Activated T-cell treated with anti-CD3 and anti-CD28 coated beads, Interleukin-2, amount 50 U/mL, for 72 hours (primary cell): ENCODE data around the gene COL7A1. TPM values are rescaled to one million over a fixed set of nuclear protein-coding genes. Genes with fewer than 3 reads are reported as not detected.
"Not testable (repeated sequence)": the region's sequence is repeated elsewhere in the genome, so short reads cannot be mapped to it uniquely, and the experiment has no call there.

Experiments
- ATAC-seq, 2 donors: fragments of 150-1000 bp; cut with Tn5 transposase; replicated peaks in 1 of 2; 2 replicates each; pipeline ENCODE4 v1.10.0; 2021; ENCODE audit warnings: moderate library complexity in 2 of 2, mild to moderate bottlenecking in 1 of 2
- DNase-seq, 2 donors: peaks; one replicate each; pipeline ENCODE4 v3.0.0; 2021 to 2022; ENCODE audit warnings: mixed read lengths in 1 of 2
- H3K27ac Mint-ChIP-seq: one replicate; pipeline ENCODE4 v1.8.0; 2022; ENCODE audit warnings: mild to moderate bottlenecking, moderate library complexity, mixed read lengths
- H3K27me3 Mint-ChIP-seq: one replicate; pipeline ENCODE4 v1.8.0; 2022; ENCODE audit warnings: low read depth, mixed read lengths
- H3K36me3 Mint-ChIP-seq, 2 donors: one replicate each; pipeline ENCODE4 v1.8.0; 2022; ENCODE audit warnings: mixed read lengths in 2 of 2, mild to moderate bottlenecking in 1 of 2; ENCODE audit not compliant: insufficient read depth in 2 of 2
- H3K4me1 Mint-ChIP-seq: one replicate; pipeline ENCODE4 v1.8.0; 2022; ENCODE audit warnings: low read depth, mixed read lengths
- H3K4me3 Mint-ChIP-seq, 2 donors: one replicate each; pipeline ENCODE4 v1.8.0; 2022; ENCODE audit warnings: mild to moderate bottlenecking in 2 of 2, mixed read lengths in 2 of 2, moderate library complexity in 2 of 2
- H3K9me3 Mint-ChIP-seq, 2 donors: one replicate each; pipeline ENCODE4 v1.8.0; 2022; ENCODE audit warnings: mixed read lengths in 2 of 2
- total RNA-seq, 2 donors: library from RNA; stranded (reverse); gene quantifications; one replicate each; pipeline ENCODE4 v1.2.3, GENCODE V29; 2022

The COL7A1 gene
- total RNA-seq, 2 donors from 2014 or later: 4.4 to 5.3 TPM

DNA sequence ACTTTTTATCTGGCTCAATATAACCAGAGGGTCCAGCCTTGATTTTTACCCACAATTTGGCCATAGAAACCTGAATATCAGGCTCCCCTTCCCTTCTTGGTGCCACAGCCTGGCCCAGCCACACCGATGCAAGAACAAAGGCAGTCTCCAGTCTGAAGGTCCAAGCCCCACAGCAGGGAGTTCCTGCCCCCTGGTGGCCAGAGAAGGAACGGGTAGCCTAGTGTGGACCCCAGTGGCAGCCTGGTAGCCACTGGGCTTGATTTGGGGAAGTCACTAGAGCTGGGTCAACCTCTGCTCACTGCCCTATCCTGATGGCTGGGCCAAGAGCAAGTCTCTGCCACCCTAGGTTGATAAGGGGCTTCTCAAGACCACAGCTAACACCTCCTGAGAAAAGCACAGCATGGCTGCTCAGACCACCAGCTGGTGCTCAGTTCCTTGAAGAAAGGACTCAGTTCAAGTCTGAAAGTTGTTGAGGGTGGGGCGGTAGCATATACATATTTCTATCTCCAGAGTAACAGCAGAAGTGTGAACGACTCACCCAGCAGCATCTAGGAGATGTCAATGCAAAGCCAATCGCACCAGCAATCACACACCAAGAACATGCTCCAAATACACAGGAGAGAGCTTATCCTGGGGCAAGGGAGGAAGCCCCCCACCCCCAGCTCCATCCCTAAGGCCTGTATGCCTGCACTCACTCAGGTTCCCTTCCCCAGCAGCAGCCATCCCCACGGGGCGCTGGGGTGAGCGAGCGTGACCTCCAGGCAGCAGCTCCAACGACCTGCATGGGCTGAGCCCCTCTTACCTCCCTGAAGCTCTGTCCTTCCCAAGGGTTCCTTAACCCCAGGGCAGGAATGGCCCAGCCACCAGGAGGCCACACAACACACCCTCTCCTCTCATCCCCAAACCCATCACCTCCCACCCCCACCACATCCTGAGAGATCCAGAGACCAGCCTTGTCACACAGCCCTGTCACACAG lies 46.1 kb downstream of the COL7A1 start:
- ATAC-seq: peak; percentile 95 to 97
- H3K36me3 Mint-ChIP-seq: no peaks in the 10 kb centered on the region
- no peak overlapping the region for H3K4me3 Mint-ChIP-seq

DNA sequence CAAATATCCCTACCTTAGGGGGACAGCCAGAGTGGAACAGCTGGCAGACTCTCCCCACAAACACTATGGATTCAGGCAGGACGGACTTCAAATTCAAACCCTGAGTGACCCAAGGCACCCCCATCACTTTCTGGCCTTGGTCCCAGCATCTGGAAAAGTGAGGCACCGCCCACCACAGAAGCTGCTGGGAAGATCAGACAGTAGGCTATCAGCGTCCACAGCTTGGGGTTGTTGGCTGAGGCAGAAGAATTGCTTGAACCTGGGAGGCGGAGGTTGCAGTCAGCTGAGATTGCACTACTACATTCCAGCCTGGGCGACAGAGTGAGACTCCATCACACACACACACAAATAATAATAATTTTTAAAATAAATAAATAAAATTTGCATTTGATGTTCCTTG lies 47.0 kb downstream of the COL7A1 start:
- no peak for ATAC-seq
- Mint-ChIP-seq H3K36me3 (peaks cover 0 to 2% of the 10 kb centered on the region in 2 donors), H3K4me1 (no peaks in the 10 kb centered on the region), H3K9me3 (no peaks in the 10 kb centered on the region), H3K27me3 (no peaks in the 10 kb centered on the region), H3K4me3 (no peak overlapping the region), H3K27ac (no peak overlapping the region)
- DNase-seq: no peak

More for the DNA sequence above, 46.1 kb downstream of the COL7A1 start:
- Mint-ChIP-seq H3K27ac (no peak overlapping the region), H3K9me3 (no peaks in the 10 kb centered on the region), H3K4me1 (no peaks in the 10 kb centered on the region), H3K27me3 (no peaks in the 10 kb centered on the region)
- DNase-seq: peak; percentile 85 to 88

DNA sequence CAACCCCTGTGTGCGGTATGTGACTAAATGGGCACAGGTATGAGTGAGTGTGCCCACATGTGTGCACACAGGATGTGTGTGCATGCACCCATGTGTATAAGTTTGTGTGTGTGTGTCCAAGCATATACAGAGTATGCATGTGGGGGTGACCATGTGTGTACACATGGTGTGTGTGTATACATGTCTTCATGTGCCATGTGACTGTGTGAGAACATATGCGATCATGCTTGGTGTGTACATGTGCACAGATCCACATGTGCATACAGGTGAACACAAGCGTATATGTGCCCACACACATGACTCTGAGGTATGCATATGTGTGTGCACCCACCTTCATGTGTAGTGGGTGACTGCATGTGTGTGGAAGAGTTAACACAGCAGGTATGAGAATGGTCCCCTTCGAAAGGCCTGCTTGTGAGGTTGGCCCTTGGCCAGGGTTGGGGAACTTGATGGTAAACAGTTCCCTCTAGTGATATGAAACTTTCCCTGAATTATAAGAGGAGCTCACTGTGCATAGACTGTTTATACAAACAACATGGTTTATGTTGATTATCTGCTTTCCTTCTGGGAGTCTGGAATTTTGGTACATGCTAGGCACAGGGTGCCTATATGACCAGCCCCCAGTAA lies 48.8 kb downstream of the COL7A1 start:
- H3K4me3 Mint-ChIP-seq: no peak overlapping the region
- H3K4me1 Mint-ChIP-seq: no peaks in the 10 kb centered on the region
- no peaks in the 10 kb centered on the region for H3K27me3 Mint-ChIP-seq
- no peaks in the 10 kb centered on the region for H3K9me3 Mint-ChIP-seq
- H3K27ac Mint-ChIP-seq: no peak overlapping the region
- no peak for DNase-seq
- peaks cover 0 to 2% of the 10 kb centered on the region in 2 donors for H3K36me3 Mint-ChIP-seq
- ATAC-seq: no peak

DNA sequence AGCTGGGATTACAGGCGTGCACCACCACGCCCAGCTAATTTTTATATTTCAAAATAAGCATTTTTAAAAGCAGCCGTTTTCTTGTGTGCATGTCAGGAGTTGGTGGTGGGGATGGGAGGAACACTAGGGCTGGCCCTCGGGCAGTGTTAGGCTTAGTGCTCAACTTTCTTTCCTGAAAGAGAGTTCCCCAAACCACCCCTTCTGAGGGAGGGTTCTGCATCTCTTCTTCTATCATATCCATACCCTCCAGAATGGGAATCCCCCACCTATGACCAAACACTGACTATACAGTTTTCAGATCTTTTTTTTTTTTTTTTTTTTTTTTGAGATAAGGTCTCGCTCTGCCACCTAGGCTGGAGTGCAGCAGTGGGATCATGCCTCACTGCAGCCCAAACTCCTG lies 51.0 kb downstream of the COL7A1 start:
- no peaks in the 10 kb centered on the region for H3K9me3 Mint-ChIP-seq
- H3K27ac Mint-ChIP-seq: no peak overlapping the region
- no peak for ATAC-seq
- H3K4me1 Mint-ChIP-seq: no peaks in the 10 kb centered on the region
- no peak overlapping the region for H3K4me3 Mint-ChIP-seq
- H3K36me3 Mint-ChIP-seq: peaks cover 0 to 2% of the 10 kb centered on the region in 2 donors
- H3K27me3 Mint-ChIP-seq: no peaks in the 10 kb centered on the region
- DNase-seq: no peak

DNA sequence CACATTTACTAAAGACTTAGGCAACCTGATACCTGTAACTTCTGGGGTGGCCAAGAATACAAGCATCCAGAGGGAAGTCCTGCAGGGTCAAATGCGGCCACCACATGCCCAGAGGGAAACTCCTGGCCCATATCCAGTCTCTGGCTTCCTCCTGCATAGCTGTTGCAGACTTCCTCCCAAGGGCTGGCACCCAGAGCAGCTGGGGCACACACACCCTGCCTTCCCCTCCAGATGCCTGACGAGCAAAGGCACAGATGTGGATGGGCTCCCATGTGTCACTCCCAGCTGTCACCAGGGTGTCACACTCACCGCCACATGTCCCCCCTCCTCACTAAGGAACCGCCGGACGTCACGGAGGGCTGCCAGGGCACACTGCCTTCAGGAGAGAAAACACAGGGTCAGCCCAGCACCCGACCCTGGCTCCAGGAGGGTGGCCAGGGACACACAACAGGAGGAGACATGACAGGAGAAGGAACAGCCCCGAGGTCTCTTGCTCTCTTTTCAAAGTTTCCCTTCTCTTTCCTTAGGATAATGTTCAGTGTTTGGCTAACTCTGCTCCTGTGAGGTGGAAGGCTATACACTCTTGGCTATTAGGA lies 51.8 kb downstream of the COL7A1 start:
- Mint-ChIP-seq H3K9me3 (no peaks in the 10 kb centered on the region), H3K27me3 (no peaks in the 10 kb centered on the region), H3K27ac (no peak overlapping the region), H3K4me1 (no peaks in the 10 kb centered on the region), H3K36me3 (peaks cover 0 to 2% of the 10 kb centered on the region in 2 donors), H3K4me3 (no peak overlapping the region)
- ATAC-seq (no peak), DNase-seq (no peak)

DNA sequence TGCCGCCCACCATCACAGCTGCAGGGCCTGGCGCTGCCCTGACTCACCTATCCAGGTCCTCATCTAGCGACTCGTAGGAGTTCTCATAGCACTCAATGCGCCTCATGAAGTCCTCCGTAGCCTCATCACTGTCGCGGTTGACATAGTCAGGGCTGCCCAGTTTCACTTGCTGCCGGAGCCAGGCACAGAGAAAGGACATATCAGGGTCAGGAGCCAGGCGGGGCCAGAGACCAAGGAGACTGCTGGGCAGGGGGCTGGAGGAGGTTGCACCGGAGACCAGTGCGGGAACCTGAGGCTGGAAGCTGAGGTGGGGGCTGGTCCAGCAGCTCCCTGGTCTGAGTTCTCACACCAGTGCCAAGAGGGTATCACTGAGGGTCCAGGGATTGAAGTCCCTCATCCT lies 56.7 kb downstream of the COL7A1 start:
- peaks cover 0 to 5% of the 10 kb centered on the region in 2 donors for H3K36me3 Mint-ChIP-seq
- no peaks in the 10 kb centered on the region for H3K4me1 Mint-ChIP-seq
- H3K27ac Mint-ChIP-seq: no peak overlapping the region
- no peaks in the 10 kb centered on the region for H3K9me3 Mint-ChIP-seq
- DNase-seq: no peak
- H3K27me3 Mint-ChIP-seq: no peaks in the 10 kb centered on the region
- ATAC-seq: no peak
- no peak overlapping the region for H3K4me3 Mint-ChIP-seq

DNA sequence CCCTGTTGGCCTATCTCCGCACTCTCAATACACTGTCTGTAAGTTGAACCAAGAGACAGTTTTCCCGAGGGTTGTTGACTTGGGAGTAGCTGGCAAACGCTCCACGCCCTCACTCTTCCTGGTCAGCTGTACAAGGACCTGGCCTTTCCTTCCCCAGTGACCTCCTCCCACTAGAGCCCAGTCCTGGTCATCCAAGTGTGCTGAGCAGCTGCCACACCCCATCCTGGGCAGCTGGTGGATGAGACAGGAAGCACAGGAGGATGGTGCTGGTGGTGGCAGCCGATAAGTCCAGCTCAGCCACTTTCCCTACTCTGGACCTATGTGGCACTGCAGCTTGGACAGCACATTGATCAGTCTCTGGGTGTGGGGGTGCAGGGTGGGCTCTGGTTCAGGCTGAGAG lies 58.3 kb downstream of the COL7A1 start:
- Mint-ChIP-seq H3K27ac (no peak overlapping the region), H3K4me3 (no peak overlapping the region)
- ATAC-seq: no peak

DNA sequence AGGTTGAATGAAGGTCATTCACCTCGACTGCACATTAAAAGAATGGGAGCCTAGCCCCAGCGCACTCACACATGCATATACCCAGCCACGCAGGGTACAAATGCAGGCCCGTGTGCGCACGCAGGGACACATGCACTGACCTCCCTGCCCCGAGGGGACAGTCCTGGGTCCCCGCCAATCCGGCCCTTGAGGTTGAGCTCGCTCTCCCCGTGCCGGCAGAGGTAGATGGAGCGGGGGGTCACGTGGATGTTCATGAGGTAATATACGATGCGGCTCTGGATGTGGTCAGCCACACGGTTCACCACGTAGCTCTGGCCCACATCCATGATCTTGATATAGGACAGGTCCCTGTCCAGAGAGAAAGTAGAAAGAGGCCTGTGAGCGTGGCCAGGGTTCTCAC lies 59.0 kb downstream of the COL7A1 start:
- Mint-ChIP-seq H3K36me3 (peaks cover 0 to 5% of the 10 kb centered on the region in 2 donors), H3K27me3 (no peaks in the 10 kb centered on the region), H3K27ac (no peak overlapping the region), H3K9me3 (no peaks in the 10 kb centered on the region), H3K4me1 (no peaks in the 10 kb centered on the region), H3K4me3 (no peak overlapping the region)
- no peak for ATAC-seq
- no peak for DNase-seq

More for the DNA sequence above, 58.3 kb downstream of the COL7A1 start:
- DNase-seq: no peak
- H3K9me3 Mint-ChIP-seq: no peaks in the 10 kb centered on the region
- no peaks in the 10 kb centered on the region for H3K27me3 Mint-ChIP-seq
- no peaks in the 10 kb centered on the region for H3K4me1 Mint-ChIP-seq
- H3K36me3 Mint-ChIP-seq: peaks cover 0 to 5% of the 10 kb centered on the region in 2 donors

DNA sequence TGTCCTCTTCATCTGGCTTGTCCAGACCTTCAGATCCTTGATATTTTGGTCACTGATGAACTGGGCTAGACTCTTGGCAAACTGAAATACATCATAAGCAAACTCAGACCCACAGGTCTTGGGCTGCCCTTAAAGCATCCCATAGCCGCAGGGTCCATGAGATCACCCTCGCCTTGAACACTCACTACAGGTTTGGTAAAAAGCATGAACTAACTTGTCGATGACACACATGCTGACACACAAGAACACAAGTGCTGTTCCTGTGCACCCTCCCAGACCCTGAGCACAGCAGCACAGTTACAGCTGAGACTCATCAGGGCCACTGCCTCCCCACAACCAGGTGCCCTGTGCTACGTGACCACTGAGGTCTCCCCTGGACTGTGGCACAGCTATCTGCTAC lies 59.6 kb downstream of the COL7A1 start:
- Mint-ChIP-seq H3K27ac (no peak overlapping the region), H3K36me3 (peaks cover 0 to 5% of the 10 kb centered on the region in 2 donors), H3K9me3 (no peaks in the 10 kb centered on the region), H3K4me3 (no peak overlapping the region), H3K27me3 (no peaks in the 10 kb centered on the region), H3K4me1 (no peaks in the 10 kb centered on the region)
- ATAC-seq (no peak), DNase-seq (no peak)

DNA sequence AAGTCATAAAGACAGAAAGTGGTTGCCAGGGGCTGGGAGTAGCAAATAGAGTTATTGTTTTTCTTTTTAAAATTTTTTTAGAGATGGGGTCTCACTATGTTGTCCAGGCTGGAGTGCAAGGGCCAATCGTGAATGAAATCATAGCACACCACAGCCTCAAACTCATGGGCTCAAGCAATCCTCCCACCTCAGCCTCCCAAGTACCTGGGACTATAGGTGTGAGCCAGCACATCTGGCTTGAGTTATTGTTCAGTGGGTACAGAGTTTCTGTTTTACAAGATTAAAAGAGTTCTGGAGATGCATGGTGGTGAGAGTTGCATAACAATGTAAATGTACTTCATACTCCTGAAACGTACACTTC lies 62.2 kb downstream of the COL7A1 start:
- Mint-ChIP-seq H3K9me3 (no peaks in the 10 kb centered on the region), H3K27me3 (no peaks in the 10 kb centered on the region), H3K36me3 (peaks cover 0 to 5% of the 10 kb centered on the region in 2 donors), H3K4me1 (no peaks in the 10 kb centered on the region), H3K4me3 (no peak overlapping the region), H3K27ac (no peak overlapping the region)
- DNase-seq (no peak), ATAC-seq (no peak)

DNA sequence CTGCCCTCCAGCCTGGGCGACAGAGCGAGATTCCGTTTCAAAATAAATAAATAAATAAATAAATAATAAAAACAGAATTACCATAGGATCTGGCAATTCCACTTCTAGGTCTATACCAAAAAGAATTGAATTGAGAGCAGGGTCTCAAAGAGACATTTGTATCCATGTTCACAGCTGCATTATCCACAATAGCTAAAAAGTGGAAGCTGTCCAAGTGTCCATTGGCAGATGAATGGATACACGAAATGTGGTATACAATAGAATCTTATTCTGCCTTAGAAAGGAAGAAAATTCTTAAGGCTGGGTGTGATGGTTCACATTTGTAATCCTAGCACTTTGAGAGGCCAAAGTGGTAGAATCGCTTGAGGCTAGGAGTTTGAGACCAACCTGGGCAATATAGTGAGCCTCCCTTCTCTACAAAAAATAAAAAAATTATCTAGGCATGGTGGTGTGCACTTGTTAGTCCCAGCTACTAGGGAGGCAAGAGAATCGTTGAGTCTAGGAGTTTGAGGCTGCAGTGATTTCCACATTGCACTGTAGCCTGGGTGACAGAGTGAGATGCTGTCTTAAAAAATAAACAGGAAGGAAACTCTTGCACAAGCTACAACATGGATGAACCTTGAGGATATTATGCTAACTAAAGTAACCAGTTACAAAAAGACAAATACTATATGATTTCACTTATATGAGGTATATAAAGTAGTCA lies 62.7 kb downstream of the COL7A1 start:
- DNase-seq (no peak), ATAC-seq (no peak)
- no peak overlapping the region for H3K27ac Mint-ChIP-seq
- no peaks in the 10 kb centered on the region for H3K4me1 Mint-ChIP-seq
- no peaks in the 10 kb centered on the region for H3K9me3 Mint-ChIP-seq
- peaks cover 0 to 5% of the 10 kb centered on the region in 2 donors for H3K36me3 Mint-ChIP-seq
- no peak overlapping the region for H3K4me3 Mint-ChIP-seq
- H3K27me3 Mint-ChIP-seq: no peaks in the 10 kb centered on the region

DNA sequence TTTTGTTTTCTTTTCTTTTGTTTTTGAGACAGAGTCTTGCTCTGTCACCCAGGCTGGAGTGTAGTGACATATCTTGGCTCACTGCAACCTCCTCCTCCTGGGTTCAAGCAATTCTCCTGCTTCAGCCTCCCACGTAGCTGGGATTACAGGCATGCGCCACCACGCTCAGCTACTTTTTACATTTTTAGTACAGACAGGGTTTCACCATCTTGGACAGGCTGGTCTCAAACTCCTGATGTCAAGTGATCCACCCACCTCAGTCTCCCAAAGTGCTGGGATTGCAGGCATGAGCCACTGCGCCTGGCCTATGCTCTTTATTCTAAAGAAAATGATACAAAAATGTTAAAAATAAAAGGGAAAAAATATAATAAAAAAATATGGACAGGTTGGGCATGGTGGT lies 64.4 kb downstream of the COL7A1 start:
- H3K27me3 Mint-ChIP-seq, H3K9me3 Mint-ChIP-seq: not testable (repeated sequence)

DNA sequence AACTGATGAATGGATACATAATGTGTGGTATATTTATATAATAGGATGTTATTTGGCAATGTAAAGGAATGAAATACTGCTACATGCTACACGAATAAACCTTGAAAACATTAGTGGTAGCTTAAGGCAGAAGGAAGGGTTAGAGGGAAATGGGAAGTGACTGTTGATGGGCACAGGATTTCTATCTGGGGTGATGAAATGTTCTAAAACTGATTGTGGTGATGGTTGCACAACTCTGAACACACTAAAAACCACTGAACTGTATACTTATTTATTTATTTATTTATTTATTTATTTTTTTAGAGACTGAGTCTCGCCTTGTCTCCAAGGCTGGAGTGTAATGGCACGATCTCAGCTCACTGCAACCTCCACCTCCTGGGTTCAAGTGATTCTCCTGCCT lies 66.4 kb downstream of the COL7A1 start:
- Mint-ChIP-seq H3K36me3 (peaks cover 0 to under 1% of the 10 kb centered on the region in 2 donors), H3K27me3 (no peaks in the 10 kb centered on the region), H3K27ac (no peak overlapping the region), H3K9me3 (no peaks in the 10 kb centered on the region), H3K4me1 (no peaks in the 10 kb centered on the region), H3K4me3 (no peak overlapping the region)
- DNase-seq (no peak), ATAC-seq (no peak)

More for the DNA sequence above, 64.4 kb downstream of the COL7A1 start:
- not testable (repeated sequence) for H3K4me3 Mint-ChIP-seq, H3K36me3 Mint-ChIP-seq, H3K4me1 Mint-ChIP-seq, H3K27ac Mint-ChIP-seq, ATAC-seq, DNase-seq
